GM10248 (cell line): ENCODE results near the gene ARHGAP22.

ENCODE experiments used
- CTCF ChIA-PET: fragments of 300-600 bp; sonication (Branson Sonifier 250); formaldehyde crosslinking; extraction: SDS; loops from one replicate; lab custom pipeline; 2021; ENCODE audit warnings: antibody characterized with exemption; lab: Yijun Ruan, JAX
- POLR2A ChIA-PET: fragments of 350-650 bp; sonication (Branson Sonifier 250); formaldehyde crosslinking; extraction: SDS; loops from one replicate; lab custom pipeline; 2020; ENCODE audit warnings: antibody characterized with exemption; lab: Yijun Ruan, JAX
- DNase-seq: peaks from one replicate; pipeline ENCODE4 v3.0.0; 2012; ENCODE audit errors: extremely low spot score
- TF ChIP-seq, protein P1 (sequence below): IDR thresholded peaks from 2 replicates; pipeline ENCODE4 v1.5.1; 2012; ENCODE audit warnings: mild to moderate bottlenecking, low read depth; ENCODE audit errors: extremely low read depth, missing control alignments, control extremely low read depth

The ARHGAP22 gene

DNA sequence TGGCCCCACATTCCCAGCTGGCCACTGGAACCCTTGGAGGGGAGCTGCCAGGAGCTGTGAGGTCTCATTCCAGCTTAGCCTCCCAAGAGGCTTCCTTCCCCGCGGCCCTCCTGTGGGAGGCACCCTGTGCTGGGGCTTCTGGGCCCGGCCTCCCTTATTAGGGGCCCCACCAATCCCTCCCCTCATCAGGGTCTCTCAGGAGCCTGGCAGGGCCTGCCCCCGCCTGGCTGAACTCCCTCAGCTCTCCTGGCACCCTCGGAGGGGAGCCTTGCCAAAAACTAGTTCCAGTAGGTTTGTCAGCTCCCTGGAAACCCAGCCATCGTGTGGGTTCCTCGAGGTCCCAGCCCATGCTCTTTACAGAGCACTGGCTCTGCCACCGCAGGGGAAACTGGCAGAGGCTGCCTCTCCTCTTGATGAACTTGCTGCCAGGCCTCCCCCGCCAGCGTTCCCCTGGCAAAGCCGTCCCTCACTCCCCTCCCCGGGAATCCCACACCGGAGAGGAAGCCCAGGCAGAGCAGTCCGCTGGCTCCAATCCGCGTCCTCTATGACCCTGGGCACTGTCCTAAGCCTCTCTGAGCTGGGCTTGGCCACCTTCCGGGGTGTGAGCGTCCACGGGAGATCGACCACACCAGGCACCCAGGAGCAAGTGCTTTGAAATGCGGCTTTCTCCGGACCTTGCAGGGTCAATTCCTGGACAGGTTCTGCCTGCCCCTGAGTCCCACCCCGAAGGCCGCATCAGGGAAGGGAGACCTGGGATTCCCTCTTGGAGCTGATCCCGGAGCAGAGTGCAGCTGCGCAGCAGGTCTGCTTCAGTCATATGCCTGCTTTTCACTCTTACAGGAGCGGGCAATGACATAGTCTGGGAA is 139.8 kb downstream of the ARHGAP22 start:
- ChIA-PET CTCF (interaction anchor here (1.6 kb wide), 1 partner anchor 192 kb away, joined by 3 read pairs; no protein-coding TSS in a partner anchor), POLR2A (no interaction called here)
- TF ChIP-seq, protein P1, sequence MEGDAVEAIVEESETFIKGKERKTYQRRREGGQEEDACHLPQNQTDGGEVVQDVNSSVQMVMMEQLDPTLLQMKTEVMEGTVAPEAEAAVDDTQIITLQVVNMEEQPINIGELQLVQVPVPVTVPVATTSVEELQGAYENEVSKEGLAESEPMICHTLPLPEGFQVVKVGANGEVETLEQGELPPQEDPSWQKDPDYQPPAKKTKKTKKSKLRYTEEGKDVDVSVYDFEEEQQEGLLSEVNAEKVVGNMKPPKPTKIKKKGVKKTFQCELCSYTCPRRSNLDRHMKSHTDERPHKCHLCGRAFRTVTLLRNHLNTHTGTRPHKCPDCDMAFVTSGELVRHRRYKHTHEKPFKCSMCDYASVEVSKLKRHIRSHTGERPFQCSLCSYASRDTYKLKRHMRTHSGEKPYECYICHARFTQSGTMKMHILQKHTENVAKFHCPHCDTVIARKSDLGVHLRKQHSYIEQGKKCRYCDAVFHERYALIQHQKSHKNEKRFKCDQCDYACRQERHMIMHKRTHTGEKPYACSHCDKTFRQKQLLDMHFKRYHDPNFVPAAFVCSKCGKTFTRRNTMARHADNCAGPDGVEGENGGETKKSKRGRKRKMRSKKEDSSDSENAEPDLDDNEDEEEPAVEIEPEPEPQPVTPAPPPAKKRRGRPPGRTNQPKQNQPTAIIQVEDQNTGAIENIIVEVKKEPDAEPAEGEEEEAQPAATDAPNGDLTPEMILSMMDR: no peak
- DNase-seq: no peak

DNA sequence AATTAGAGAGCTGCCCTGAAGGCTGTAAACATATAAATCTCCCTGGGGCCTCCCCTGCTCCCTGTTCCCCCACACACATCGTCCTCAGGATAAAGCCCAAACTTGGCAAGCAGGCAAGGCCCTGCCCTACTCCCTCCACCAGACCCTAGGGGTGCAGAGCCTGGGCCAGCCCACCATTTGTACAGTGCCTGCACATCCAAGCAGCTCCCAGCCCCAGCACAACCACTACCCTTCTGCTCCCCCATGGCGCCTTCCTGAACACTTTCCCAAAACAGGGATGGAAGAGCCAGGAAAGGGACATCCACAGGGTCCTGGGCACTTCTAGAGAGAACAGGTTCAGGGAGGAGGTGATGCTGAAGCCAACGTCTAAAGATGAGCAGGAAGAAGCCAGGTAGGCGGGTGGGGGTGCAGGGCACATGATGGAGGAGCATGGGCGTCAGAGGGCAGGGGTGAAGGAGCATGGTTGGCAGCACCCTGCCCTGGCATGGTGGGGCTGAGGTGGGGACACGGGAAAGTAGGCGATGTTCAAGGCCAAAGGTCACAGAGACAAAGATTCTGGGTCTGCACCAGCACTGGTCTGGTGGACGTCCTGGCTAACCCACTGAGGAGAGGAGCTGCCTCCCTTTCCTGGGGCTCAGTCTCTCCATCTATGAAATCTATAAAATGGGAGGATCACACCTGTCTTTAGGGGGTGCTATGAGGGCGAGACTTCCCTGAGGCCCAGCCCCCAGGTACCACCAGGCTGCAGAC is 140.6 kb downstream of the ARHGAP22 start:
- POLR2A ChIA-PET: no interaction called here
- TF ChIP-seq, protein P1: no peak
- DNase-seq: no peak
- CTCF ChIA-PET: no interaction called here

DNA sequence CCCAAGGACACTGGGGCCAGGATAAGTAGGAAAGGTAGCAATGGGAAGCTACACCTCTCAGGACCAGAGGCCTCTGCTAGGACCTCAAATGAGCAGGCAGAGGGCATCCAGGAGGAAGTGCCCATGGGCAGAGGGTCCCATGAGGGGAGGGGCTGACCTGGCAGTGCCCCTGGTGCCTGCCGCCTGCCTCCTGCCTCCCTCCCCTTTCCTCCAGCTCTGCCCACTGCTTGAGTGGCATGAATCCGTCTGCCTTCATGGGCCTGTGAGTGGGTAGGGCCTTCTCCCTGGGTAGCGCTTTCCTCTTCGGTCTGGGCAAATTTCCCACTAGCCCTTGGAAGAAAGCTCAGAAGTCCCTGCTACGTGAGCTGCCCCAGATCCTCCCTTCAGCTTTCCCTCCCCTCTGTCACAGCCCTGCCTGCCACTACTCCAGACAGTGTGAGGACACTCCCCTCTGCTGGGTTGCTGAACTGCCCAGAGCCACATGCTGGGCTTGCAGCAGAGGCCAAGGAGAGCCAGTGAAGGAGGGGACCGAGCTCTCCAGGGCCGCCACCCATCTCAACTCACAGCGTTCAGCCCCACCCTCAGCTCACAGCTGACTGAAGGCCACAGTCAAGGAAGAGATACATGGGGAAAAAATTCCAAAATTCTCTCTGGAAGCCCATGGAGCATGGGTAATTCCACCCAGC is 141.4 kb downstream of the ARHGAP22 start:
- ChIA-PET CTCF (interaction anchor here (1.4 kb wide), 1 partner anchor 21 kb away, joined by 4 read pairs; no protein-coding TSS in a partner anchor), POLR2A (no interaction called here)
- no peak for DNase-seq
- TF ChIP-seq, protein P1: no peak

DNA sequence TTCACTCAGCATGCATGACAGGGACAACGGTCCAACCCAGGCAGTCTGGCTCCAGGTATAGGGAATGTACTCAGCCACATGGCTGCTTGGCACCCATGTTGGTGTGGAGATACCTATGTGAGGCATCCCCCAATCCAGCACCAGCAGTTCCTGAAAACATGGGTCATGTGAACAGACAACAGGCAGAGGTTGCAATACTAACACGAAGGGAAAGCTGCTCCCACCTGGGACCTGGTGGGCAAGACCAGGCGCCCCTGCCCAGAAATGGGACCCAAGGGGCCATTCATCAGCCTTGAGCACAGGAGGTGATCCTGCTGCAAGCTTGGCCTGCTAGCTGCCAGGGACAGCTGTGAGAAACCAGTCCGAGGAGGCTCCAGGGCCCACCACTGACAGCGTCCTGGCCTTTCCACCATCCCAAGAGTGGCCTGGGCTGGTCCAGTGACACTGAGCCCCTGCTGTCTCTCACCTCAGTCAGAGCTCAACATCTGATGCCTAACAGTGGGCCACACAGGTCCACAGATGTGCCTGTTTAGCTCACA is 142.3 kb downstream of the ARHGAP22 start:
- ChIA-PET CTCF (interaction anchor here (1.4 kb wide), 1 partner anchor 20 kb away, joined by 4 read pairs; no protein-coding TSS in a partner anchor), POLR2A (no interaction called here)
- TF ChIP-seq, protein P1: no peak
- no peak for DNase-seq

DNA sequence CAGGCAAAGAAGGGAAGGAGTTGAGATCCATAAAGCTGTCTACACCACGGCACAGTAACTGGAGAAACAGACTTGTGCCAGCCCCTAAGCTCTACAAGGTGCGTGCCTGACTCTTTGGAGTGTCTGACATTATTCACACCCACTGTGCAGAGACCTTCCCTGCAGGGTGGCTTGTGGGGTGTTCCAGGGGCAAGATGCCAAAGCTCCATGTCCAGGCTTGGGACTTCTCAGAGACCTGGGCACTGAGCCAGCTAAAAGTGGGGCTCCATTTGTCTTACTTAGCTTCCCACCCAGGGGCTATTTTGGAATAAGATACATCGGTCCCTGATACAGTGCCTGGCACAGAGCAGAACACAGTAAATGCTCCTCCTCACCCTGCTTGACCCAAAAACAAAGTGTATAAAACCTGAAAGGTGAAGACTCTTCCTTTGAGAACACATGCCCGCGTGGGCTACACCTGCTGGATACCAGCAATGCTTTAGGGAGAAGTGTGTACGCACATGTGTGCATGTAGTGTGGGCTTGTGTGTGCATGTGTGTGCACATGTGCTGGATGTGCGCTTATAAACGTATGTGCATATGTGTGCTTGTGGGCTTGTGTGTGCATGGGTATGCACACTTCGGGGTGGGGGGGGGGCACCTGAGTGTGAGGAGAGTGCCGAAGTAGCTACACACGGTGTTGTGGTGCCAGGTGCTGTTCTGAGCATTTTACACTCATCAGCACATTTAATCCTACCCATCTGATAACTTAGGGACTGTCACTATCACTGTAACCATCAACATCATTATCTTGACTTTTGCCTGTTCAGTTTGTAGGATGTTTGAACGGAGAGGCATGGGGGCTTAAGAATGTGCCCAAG is 143.0 kb downstream of the ARHGAP22 start:
- ChIA-PET POLR2A (no interaction called here), CTCF (interaction anchor here (0.8 to 1.6 kb wide), 3 partner anchors 19 to 48 kb away, joined by 3 to 4 read pairs (median 4); no protein-coding TSS in a partner anchor)
- DNase-seq: no peak
- TF ChIP-seq, protein P1: no peak
